HG03571 (cell line): ENCODE measurements around the gene PEX16.

Experiments
- ATAC-seq: cut with Tn5 transposase; IDR thresholded peaks from one replicate; pipeline ENCODE4 v1.9.1; 2021; ENCODE audit not compliant: unreplicated experiment

Gene PEX16

DNA sequence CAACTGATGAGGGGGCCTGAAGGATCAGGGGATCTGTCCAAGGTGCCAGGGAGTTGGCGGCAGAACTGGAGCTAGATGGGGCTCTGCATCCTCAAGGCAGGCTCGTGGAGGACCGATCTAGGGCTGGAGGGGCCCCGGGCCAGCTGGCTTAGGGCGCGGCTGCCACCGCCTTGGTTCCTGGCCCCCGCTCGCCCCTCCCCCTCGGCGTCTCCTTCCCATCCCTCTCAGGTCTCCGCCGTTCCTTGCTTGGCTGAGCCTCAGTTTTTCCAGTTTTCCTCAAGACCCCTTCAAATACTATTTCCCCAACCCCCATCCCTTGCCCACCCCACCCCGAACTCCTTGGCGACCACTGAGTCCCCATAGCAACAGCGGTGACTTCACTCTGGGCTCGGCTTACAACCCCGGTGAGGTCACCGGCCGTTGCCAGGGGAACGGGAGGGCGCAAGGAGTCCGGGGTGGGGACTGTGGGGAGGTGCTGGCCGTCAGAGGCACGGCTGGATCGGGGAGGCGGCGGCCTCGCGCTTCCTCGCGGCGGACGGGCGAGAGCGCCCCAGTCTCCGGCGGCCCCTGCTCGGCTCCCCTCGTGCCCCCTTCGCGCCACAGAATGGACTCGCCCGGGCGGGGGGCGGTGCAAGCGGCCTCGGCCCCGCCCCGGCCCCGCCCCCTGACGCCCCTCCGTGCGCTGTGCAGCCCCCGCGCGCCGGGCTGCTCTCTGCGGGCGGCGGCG, 18.1 kb downstream of the PEX16 start:
- peak; percentile 46 for ATAC-seq

GRCh38 chr11:45899086-45899447, 18.6 kb downstream of the PEX16 start:
- ATAC-seq: no peak

- ATAC-seq: no peak
These were observed 20.1 kb downstream of the PEX16 start for GRCh38 chr11:45897556-45897955.

DNA sequence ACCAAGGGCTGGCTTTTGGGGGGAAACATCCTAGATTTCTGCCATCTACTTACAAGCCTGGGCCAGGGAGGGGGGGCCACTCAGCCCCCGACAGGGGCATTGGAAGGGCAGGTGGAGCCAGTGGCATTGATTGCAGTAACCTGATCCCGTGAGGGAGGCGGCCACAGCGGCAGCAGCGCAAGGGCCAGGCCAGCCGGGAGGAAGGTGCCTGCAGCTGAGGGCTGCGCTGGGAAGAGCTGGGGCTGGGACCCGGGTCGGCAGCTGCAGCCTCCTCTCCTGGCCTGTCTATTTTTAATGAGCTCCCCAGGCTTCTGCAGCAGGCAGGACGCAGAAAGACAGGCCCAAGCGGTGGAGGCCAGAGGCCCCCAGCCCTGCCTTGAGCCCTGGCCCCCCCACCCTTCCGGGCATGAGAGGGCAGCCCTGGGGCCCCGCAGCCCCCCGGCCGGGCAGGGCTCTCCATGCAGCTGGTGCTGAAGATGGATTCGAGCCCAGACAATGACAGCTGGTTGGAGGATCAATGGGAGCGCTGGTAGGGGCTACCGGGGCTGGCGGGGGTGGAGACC, 21.2 kb downstream of the PEX16 start:
- ATAC-seq: no peak

DNA sequence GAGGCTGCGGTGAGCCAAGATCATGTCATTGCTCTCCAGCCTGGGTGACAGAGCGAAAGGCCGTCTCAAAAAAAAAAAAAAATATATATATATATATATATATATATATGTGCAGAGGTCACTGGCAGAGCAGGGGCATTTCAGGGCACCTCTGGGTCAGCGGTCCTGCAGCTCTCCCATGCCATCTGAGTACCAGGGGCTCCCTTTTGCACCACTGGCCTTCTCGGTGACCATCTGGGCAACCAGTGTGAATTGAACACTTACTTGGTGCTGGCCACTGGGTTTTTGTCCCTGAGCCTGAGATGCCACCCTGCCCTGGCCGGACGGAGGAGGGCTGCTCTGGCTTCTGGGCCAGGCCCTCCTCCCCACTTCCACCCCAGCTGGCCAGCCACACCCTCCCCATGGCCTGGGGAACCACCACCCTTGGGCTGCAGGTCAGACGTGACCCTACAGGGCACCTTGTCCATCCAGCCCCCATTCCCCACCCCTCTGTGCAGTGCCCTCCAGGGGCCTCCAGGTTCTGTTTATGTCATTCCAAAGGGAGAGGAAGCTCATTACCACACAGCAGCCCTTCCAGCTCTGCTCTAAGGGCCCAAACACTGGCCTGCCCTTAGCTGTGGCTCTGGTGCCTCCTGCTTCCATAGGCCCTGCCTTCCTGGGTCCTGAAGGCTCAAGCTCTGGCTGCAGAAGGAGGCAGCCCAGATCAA, 22.0 kb downstream of the PEX16 start:
- ATAC-seq: no peak

DNA sequence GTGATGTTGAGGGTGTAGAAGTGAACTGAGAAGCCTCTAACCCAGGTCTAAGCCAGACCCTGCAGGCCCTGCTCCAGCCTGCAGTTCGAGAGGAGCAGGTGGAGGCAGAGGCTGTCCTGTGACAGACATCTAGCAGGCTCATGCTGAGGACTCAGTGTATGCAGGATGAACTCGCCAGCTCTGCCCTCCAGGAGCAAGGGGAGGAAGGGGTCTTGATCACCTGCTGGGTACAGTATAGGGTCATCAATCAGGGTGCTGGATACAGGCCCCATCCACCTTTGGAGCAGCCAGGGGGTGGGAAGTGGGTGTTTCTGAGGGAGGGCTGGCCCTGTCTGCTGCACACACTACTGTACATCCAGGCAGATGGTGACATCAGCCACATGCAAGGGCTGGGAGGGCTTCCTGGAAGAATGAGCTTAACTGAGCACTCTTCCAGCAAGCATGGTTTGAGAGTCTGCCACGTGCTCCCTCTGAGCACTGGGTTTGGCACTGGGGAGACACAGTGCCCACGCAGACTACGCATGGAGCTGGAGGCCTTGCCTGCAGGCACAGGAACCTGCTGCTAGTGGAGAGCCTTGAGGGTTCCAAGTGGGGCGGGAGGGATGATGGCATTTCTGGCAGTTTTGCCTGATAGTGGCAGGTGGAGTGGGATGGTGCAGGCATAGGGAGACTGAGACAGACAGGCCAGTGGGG, 23.0 kb downstream of the PEX16 start:
- ATAC-seq: no peak

DNA sequence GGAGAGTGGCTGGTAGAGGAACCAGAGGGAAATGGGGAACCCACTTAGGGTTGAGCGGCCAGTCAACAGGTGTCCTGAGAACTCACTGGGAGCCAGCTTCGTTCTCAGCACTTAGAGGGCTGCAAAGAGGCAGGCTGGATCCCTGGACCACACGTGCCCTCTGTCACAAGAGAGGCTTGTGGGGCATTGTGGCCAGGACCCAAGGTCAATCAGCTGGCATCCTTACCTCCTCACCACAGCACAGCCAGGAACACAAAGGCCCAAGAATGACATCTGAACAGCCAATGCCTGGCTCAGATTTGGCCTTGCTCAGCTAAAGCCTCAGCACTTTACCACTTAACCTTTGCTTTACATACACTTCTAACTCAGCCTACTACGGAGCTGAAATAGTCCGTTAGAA, 24.8 kb downstream of the PEX16 start:
- ATAC-seq: no peak

- ATAC-seq: no peak
These were observed 26.7 kb downstream of the PEX16 start for GRCh38 chr11:45890886-45891550.

DNA sequence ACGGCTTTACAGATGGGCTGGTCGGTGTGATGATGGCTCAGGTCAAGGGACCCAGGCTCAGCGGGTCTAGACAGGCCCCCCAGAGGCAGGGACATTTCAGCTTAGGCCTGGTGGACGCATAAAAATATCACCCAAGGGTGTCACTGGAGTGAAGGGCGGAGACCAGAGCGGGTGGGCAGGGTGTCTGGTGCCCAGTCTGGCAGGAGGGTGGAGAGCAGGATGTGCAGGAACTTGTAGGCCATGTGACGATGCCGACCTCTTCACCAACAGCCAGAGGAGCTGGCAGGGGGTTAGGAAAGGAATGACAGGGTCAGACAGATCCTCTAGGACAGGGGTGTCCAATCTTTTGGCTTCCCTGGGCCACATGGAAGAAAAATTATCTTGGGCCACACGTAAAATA, 27.7 kb downstream of the PEX16 start:
- ATAC-seq: no peak

- no peak for ATAC-seq
These were observed 28.1 kb downstream of the PEX16 start for GRCh38 chr11:45889555-45889954.

- ATAC-seq: no peak
These were observed 30.1 kb downstream of the PEX16 start for GRCh38 chr11:45887587-45887986.

GRCh38 chr11:45886816-45887520, 30.7 kb downstream of the PEX16 start:
- no peak for ATAC-seq

DNA sequence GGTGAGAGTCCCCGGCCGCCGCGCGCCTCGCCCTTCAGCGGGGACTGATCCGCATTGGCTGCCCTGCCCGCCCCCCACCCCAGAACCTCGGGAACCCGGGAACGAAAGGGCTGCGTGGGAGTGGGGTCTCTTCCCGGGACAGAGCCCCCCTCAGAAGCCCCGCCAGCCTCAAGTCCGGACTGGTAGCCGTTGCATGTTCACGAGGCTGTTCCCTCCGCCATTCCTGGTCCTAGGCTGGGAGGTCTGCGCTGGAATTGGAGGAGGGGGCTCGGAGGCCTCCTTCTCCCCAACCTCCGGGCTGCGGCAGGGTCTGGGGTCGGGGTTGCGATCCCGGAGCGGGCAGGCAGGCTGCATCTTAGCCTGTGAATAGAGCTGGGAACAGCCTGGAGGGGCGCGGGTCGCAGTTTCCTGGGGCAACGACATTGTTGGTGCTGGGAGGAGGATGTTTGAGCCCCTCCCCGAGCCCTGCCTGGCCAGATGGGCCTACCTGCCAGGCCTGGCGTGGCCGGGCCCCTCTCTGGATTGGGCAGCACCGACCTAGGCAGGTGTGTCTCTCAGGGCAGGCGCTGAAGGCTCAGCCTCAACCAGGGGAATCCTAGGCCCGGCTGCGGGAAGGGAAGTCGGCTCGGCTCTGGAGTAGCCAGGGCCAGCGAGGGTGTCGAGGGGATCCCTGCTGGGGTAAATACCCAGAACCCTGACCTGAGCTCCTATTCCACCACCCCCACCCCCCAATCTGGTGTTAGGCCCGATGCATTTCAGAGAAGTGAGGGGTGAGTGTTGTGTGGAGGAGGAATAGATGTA, 31.6 kb downstream of the PEX16 start:
- no peak for ATAC-seq

DNA sequence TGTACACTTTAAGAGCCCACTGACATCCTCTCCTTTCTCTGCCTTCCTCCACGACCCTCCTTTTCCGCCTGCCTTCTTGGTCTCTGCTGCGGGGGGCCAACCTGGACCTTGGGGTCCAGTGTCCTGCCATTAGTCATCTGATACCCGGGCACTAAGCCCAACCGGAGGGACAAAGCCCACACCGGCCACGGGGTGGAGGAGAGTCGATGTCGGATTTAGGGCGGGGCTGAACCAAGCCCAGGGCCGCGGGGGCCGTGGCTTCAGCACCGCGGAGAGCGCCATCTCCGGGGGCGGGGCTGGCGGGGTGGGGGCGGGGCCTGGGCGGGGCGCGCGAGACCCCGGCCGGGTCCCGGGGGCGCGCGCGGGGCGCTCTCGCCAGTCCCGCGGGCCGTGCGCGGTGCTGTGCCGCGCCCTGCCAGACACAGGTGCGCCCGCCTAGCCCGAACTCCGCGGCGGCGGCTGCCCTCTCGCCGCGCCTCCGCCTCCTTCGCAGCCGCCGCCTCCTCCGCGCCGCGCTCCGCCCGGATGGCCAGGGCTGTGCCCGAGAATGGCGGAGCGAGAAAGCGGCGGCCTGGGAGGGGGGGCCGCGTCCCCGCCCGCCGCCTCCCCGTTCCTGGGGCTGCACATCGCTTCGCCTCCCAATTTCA, 32.3 kb downstream of the PEX16 start, which contains the start of gene MAPK8IP1:
TSS of gene MAPK8IP1 (plus strand) at position 378 of the 647 bp plus-strand sequence. CDS start at position 548, 170 bp downstream.
- no peak for ATAC-seq

DNA sequence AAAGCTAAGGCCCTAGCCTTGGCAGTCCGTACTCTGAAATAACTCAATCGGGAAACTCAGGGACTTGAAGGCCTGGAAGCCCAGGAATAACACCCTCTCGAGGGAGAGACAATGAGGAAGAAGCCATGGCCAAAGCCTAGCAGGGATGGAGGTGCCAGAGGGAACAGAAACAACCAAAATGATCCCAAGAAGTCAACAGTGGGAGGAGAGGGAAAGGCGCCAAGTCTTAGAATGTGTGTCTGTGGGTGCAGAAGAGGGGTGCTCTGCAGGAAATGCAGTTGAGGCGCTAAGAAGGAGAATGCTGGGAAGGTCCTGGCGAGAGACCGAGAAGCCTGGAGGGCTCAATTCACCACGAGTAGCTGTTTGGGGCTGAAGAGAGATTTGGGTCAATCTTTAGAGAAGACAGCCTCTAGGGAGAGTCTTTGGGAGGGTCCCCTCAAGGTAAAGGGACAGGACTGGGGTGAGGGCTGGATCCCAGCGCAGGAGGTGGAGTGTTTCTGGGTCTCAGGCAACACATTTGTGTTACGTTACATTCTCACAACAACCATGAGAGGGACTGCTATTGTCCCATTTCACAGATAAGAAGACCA, 33.0 kb downstream of the PEX16 start:
- ATAC-seq: no peak

DNA sequence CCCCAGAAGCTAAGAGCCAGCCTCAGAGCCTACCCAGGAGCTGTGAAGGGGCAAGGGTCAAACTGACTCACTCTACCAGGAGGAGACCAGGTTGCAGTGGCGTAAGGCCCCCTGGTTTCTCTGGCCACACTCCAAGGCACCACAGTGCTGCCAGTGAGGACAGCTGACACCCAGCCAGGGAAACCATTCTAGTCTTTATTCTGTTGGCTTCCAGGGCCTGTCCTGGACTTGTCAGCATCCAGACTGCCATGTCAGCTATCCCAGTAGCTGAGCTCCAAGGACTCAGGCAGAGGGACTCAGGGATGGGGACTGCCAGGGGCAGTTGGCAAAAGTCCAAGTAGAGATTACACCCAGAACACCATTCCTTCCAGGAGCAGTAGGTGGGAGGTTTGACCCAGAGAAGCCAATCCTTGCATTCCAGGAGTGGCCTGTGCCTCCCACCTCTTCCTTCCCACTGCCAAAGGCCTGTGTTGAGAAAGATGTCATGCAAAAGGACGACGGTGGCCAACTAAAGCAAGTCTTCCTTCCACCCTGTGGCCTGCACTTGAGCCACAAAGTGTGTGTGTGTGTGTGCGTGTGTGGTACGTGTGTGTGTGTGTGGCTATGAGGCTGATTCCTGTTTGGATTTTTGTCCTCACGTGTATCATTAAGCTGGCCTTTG, 35.8 kb downstream of the PEX16 start:
- no peak for ATAC-seq

GRCh38 chr11:45880772-45881570, 36.7 kb downstream of the PEX16 start:
- ATAC-seq: no peak
